22Rv1 (cell line): ENCODE data around the gene GRB2.

Source experiments
- H3K27ac ChIP-seq: fragments of 450-650 bp; 2 replicates; pipeline ENCODE4 v1.5.1; 2017
- CTCF ChIP-seq: fragments of 450-650 bp; IDR thresholded peaks from 2 replicates; pipeline ENCODE4 v1.5.1; 2017; ENCODE audit warnings: mild to moderate bottlenecking
- ZFX ChIP-seq: fragments of 450-650 bp; IDR thresholded peaks from 2 replicates; pipeline ENCODE4 v1.6.1; 2017; ENCODE audit warnings: antibody characterized with exemption, borderline replicate concordance

Gene GRB2

DNA sequence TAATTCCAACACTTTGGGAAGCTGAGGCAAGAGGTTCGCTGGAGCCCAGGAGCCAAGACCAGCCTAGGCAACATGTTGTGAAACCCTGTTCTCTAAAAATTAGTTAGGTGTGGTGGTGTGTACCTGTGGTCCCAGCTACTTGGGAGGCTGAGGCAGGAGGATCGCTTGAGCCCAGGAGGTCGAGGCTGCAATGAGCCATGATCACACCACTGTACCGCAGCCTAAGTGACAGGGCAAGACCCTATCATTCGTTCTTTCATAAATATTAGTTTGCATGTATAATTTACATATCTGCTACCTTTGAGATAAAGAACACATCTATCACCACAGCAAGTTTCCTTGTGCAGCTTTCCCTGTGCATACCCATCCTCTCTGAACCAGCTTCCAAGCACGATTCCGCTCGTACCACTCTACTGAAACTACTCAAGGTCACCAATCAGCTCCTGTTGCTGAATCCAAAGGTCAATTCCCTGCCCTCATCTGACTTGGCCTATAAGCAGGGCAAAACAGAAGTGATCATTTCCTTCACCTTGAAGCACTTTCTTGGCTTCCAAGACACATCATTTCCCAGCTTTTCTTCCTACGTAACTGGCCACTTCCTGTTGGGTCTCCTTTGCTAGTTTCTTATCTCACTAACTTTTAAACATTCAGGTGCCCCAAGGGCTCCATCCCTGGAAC, 49.1 kb downstream of the GRB2 start:
- no peak overlapping the region for H3K27ac ChIP-seq
- TF ChIP-seq CTCF (no peak), ZFX (no peak)

DNA sequence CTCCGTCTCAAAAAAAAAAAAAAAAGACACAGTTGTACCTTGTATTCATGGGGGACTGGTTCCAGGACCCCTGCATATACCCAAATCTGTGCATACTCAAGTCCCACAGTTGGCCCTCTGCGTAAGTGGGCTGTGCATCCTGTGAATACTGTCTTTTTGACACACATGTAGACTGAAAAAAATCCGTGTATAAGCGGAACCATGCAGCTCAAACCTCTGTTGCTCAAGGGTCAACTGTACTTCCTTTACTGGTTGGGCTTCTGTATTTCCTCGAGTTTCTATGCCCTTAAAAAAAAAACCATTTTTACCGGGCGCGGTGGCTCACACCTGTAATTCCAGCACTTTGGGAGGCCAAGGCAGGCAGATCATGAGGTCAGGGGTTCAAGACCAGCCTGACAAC, 52.3 kb downstream of the GRB2 start:
- H3K27ac ChIP-seq = no peak overlapping the region
- TF ChIP-seq ZFX = no peak
- no peak for TF ChIP-seq CTCF

- no peak overlapping the region for H3K27ac ChIP-seq
- TF ChIP-seq ZFX (no peak), CTCF (no peak)
Measured at GRCh38 chr17:75352079-75352569, 53.4 kb downstream of the GRB2 start.

- TF ChIP-seq CTCF (no peak), ZFX (no peak)
Measured at GRCh38 chr17:75350706-75351105, 54.8 kb downstream of the GRB2 start.

DNA sequence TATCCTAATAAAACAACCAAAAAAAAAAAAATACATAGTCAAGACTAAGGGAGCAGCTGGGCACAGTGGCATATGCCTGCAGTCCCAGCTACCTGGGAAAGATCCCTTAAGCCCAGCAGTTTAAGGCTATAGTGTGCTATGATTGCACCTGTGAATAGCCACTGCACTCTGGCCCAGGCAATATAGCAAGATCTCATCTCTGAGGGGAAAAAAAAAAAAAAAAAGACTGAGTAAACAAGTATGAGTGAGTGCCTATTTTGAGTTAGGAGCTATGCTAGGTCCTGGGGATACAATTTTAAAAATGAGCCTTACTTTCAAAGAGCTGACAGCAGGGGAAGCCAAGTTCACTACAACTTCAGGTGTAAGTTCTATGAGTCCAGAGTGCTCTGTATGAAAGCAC, 55.4 kb downstream of the GRB2 start:
- no peak overlapping the region for H3K27ac ChIP-seq
- TF ChIP-seq CTCF (no peak), ZFX (no peak)

More at GRCh38 chr17:75350706-75351105, 54.8 kb downstream of the GRB2 start:
- no peak overlapping the region for H3K27ac ChIP-seq

GRCh38 chr17:75349589-75349988, 55.9 kb downstream of the GRB2 start:
- H3K27ac ChIP-seq = no peak overlapping the region

More at GRCh38 chr17:75349589-75349988, 55.9 kb downstream of the GRB2 start:
- TF ChIP-seq CTCF (no peak), ZFX (no peak)
